ENCODE results near the gene CLDN16.

The CLDN16 gene

DNA sequence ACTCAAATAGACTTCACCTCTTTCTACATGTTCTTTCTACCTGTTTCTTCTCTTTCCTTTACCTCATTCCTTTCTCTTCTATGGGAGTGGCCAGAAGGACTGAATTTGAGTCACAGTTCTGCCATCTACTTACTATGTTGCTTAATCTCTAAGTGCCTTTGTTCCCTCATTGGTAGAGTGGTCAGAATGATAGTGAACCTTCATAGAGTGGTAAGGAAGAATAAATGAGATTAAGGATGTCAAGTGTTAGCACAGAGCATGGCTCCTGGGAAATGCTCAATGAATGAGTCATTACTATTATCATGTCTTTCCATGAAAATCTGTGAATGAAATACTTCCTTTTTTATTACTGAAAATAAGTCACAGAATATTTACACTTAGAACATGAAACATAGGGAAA, 44.3 kb downstream of the CLDN16 start:
- Histone ChIP-seq H3K4me1 (ENCODE audit: insufficient read depth, low read length, severe bottlenecking) (no peaks in the 10 kb centered on the region), H3K4me3 (ENCODE audit: low read depth, low read length, poor library complexity, severe bottlenecking) (no peak overlapping the region), H3K9me3 (ENCODE audit: low read length) (no peaks in the 10 kb centered on the region), H3K27me3 (ENCODE audit: insufficient read depth, low read length) (no peaks in the 10 kb centered on the region), H3K4me2 (ENCODE audit: low read length) (no peak overlapping the region), H3K79me2 (ENCODE audit: insufficient read depth, low read length) (no peaks in the 10 kb centered on the region), H4K20me1 (ENCODE audit: insufficient read depth, low read length) (no peaks in the 10 kb centered on the region), H3K27ac (ENCODE audit: low read depth, low read length, poor library complexity, severe bottlenecking) (no peak overlapping the region), H3F3A (ENCODE audit: insufficient read depth, low read length) (no peaks in the 10 kb centered on the region), H3K9me2 (ENCODE audit: low read depth, low read length) (no peaks in the 10 kb centered on the region), H3K9ac (ENCODE audit: low read length) (no peak overlapping the region), H2AFZ (ENCODE audit: low read length) (no peak overlapping the region), H3K36me3 (ENCODE audit: insufficient read depth, low read length) (no peaks in the 10 kb centered on the region)
- TF ChIP-seq CTCF (IDR thresholded peaks at IDR 0.05; ENCODE audit: low read length), result no peak
- TF ChIP-seq EZH2 (IDR thresholded peaks at IDR 0.05; ENCODE audit: borderline replicate concordance, low read length), result no peak

DNA sequence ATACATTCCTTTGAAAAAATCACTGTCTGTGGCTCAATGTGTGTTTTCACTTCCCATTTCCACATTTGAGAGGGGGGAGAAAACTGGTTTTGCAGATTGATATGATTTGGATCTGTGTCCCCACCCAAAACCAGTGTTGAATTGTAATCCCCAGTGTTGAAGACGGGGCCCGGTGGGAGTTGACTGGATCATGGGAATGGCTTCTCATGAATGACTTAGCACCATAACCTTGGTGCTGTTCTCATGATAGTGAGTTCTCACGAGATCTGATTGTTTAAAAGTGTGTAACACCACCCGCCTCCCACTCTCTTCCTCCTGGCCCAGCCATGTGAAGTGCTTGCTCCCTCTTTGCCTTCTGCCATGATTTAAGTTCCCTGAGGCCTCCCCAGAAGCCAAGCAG, 45.7 kb downstream of the CLDN16 start:
- no peaks in the 10 kb centered on the region for H3K9me3 ChIP-seq (ENCODE audit: low read length)
- TF ChIP-seq CTCF (IDR thresholded peaks at IDR 0.05; ENCODE audit: low read length) (no peak), EZH2 (IDR thresholded peaks at IDR 0.05; ENCODE audit: borderline replicate concordance, low read length) (no peak)

GRCh38 chr3:190435618-190436017, 47.7 kb downstream of the CLDN16 start:
- no peak overlapping the region for H3K4me3 ChIP-seq (ENCODE audit: low read depth, low read length, poor library complexity, severe bottlenecking)
- H3K9me3 ChIP-seq (ENCODE audit: low read length), result no peaks in the 10 kb centered on the region
- TF ChIP-seq EZH2 (IDR thresholded peaks at IDR 0.05; ENCODE audit: borderline replicate concordance, low read length) (no peak), CTCF (IDR thresholded peaks at IDR 0.05; ENCODE audit: low read length) (no peak)
- H3K4me2 ChIP-seq (ENCODE audit: low read length), result no peak overlapping the region
- no peaks in the 10 kb centered on the region for H3K27me3 ChIP-seq (ENCODE audit: insufficient read depth, low read length)
- H3K27ac ChIP-seq (ENCODE audit: low read depth, low read length, poor library complexity, severe bottlenecking), result no peak overlapping the region
- H3F3A ChIP-seq (ENCODE audit: insufficient read depth, low read length), result no peaks in the 10 kb centered on the region
- no peaks in the 10 kb centered on the region for H3K36me3 ChIP-seq (ENCODE audit: insufficient read depth, low read length)
- H3K9ac ChIP-seq (ENCODE audit: low read length), result no peak overlapping the region
- H3K4me1 ChIP-seq (ENCODE audit: insufficient read depth, low read length, severe bottlenecking), result no peaks in the 10 kb centered on the region
- H2AFZ ChIP-seq (ENCODE audit: low read length), result no peak overlapping the region
- H3K79me2 ChIP-seq (ENCODE audit: insufficient read depth, low read length), result no peaks in the 10 kb centered on the region
- no peaks in the 10 kb centered on the region for H3K9me2 ChIP-seq (ENCODE audit: low read depth, low read length)
- H4K20me1 ChIP-seq (ENCODE audit: insufficient read depth, low read length), result no peaks in the 10 kb centered on the region

More for the DNA sequence above, 45.7 kb downstream of the CLDN16 start:
- H3F3A ChIP-seq (ENCODE audit: insufficient read depth, low read length), result no peaks in the 10 kb centered on the region
- H3K4me1 ChIP-seq (ENCODE audit: insufficient read depth, low read length, severe bottlenecking), result no peaks in the 10 kb centered on the region
- no peak overlapping the region for H3K4me3 ChIP-seq (ENCODE audit: low read depth, low read length, poor library complexity, severe bottlenecking)
- H2AFZ ChIP-seq (ENCODE audit: low read length), result no peak overlapping the region
- H3K27ac ChIP-seq (ENCODE audit: low read depth, low read length, poor library complexity, severe bottlenecking), result no peak overlapping the region
- no peaks in the 10 kb centered on the region for H3K79me2 ChIP-seq (ENCODE audit: insufficient read depth, low read length)
- no peak overlapping the region for H3K4me2 ChIP-seq (ENCODE audit: low read length)
- no peak overlapping the region for H3K9ac ChIP-seq (ENCODE audit: low read length)
- no peaks in the 10 kb centered on the region for H3K27me3 ChIP-seq (ENCODE audit: insufficient read depth, low read length)
- no peaks in the 10 kb centered on the region for H3K9me2 ChIP-seq (ENCODE audit: low read depth, low read length)
- no peaks in the 10 kb centered on the region for H4K20me1 ChIP-seq (ENCODE audit: insufficient read depth, low read length)
- no peaks in the 10 kb centered on the region for H3K36me3 ChIP-seq (ENCODE audit: insufficient read depth, low read length)
